NCI-H526 (cell line): ENCODE data around the gene TUBB3.
"Not testable (repeated sequence)": the region's sequence is repeated elsewhere in the genome, so short reads cannot be mapped to it uniquely, and the experiment has no call there.

Source experiments
- DNase-seq, 2 experiments: peaks; one replicate each; lab custom pipeline; 2025; lab: John Stamatoyannopoulos, UW

Gene TUBB3

DNA sequence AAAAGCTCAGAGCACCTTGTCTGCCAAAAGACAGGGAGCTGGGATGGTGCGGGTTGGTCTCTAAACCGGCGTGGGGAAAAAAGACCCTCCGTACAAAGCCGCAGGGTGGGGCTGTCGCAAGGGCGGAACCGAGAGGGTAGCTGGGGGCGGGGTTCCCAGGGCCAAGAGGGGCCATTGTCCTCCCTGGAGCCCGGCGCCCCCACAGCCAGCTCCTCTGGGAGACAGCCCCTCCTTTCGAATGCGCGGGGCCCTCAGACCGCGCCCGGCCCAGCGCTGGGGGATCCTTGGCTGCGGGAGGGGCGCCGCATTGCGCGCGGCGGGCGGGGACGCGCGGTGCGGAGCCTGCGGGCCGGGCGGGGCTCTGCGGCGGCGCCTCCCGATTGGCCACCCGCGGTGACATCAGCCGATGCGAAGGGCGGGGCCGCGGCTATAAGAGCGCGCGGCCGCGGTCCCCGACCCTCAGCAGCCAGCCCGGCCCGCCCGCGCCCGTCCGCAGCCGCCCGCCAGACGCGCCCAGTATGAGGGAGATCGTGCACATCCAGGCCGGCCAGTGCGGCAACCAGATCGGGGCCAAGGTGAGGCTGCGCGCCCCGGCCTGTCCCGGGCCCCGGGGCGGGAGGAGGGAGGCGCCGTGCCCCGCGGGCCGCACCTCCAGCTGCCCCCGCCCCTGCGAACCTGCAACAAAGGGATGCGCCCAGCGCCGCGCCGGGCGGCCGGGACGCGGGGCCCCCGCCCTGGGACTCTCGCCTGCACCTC is at the start of gene TUBB3:
Gene TUBB3, plus strand, starts transcription at position 459 of the 756 bp plus-strand sequence. Its CDS starts 60 bp downstream, at position 519.
- peak; percentile 19 to 87 for DNase-seq

DNA sequence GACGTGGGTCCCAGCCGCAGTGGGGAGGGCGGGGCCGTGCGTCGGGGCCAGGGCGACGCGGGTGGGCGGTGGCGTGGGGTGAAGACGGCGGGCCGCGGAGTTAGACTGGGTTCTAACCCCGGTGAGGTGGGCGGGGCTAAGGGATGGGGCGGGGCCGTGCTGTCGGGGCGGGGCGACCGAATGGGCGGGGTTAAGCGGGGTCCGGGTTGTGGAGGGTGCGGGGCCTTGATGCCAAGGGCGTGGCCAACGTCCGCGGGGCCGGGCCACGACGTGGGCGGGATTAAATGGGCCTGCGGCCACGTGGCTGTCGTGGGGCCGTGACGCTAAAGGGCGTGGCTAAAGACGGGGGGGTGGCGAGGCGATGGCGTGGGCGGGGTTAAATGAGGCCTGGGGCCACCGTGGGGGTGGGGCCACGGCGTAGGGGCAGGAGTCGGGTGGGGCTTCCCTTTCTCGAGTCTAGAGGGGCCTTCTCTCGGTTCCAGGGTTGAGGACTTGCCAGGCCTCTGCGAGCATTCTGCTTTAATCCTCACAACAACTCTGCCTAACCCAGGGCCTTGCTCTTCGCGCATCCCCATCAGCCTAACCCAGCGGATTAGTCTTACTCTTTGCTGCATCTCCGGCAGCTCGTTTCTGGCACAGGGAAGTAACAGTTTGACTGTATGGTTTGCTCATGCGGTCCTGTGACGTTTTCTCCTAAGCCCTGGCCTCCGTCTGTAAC is 49.0 kb upstream of the TUBB3 start:
- peak; percentile 54 to 92 for DNase-seq

DNA sequence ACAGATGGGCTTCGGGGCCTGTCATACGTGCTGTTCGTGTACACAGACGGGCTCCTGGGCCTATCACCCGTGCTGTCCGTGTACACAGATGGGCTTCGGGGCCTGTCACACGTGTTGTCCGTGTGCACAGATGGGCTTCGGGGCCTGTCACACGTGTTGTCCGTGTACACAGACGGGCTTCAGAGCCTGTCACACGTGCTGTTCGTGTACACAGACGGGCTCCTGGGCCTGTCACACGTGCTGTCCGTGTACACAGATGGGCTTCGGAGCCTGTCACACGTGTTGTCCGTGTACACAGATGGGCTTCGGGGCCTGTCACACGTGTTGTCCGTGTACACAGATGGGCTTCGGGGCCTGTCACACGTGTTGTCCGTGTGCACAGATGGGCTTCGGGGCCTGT is 44.0 kb upstream of the TUBB3 start:
- DNase-seq: not testable (repeated sequence)

DNA sequence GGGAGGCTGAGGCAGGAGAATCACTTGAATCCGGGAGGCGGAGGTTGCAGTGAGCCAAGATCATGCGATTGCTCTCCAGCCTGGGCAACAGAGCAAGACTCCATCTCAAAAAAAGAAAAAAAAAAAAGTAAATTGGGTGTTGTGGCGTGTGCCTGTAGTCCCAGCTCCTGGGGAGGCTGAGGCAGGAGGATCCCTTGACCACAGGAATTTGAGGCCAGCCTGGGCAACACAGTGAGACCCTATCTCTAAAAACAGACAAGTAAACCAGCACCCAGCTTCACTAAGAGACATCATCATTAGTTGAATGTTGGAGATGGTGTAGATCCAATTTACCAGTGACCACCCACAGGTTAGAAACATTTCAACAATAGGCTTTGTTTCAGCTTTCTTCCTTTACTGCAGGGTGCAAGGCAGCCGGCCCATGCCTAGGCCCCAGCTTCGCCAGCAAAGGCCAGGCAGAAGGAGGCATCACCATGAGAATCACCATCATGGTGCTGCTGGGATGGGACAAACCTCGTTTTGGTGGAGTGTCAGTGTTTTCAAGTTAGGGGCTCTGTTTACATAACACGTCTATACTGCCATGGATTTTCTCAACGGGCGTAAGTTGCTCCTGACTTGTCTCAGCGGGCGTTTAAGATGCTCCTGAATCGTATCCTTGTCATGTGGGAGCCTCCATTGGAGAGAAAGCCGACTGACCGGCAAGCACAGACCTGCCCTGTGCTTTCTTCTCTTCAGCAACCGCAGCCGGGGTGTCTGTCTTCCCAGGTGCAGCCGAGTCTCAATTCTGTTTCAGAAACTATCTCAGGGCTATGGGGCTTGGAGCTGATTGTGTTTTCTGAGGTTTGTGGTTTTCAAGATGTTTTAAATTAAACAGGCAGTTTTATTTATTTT is 42.4 kb upstream of the TUBB3 start:
- peak in 1 of 2 experiments; percentile 8 for DNase-seq

DNA sequence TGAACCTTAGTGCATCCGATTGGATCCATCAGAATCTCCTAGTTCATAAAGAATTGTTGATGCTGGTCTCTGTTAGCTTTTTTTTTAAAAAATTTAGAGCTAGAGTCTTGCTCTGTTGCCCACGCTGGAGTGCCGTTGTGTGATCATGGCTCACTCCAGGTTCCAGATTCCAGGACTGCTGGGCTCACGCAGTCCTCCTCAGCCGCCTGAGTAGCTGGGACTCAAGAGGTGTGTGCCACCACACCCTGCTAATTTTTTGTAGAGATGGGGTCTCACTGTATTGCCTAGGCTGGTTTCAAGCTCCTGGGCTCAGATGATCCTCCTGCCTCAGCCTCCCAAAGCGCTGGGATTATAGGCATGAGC is 41.8 kb upstream of the TUBB3 start:
- DNase-seq: no peak

DNA sequence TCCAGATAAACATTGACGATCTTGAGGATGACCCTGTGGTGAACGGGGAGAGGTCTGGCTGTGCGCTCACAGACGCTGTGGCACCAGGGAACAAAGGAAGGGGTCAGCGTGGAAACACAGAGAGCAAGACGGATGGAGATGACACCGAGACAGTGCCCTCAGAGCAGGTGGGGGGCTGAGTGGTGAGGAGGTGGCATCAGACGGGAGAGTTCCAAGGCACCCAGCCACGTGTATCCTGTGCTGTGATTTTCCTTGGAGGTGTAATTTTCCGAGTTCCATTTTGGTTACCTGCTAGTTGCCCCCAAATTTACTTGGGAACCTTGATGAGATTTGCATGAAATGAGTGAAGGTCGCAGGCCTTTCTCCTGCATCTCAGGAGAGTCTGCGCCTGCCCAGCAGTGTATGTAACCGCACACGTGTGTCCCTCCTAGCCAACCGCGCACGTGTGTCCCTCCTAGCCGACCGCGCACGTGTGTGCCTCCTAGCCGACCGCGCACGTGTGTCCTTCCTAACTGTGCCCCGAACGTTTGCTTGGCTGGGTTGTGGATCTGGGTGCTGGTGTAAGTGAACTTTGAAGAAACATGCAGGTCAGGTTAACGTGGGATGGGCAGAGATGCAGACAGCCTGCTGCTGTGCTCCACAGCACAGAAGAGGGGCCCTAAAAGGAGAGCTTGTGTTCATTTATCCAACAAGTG is 39.6 kb upstream of the TUBB3 start:
- no peak for DNase-seq

DNA sequence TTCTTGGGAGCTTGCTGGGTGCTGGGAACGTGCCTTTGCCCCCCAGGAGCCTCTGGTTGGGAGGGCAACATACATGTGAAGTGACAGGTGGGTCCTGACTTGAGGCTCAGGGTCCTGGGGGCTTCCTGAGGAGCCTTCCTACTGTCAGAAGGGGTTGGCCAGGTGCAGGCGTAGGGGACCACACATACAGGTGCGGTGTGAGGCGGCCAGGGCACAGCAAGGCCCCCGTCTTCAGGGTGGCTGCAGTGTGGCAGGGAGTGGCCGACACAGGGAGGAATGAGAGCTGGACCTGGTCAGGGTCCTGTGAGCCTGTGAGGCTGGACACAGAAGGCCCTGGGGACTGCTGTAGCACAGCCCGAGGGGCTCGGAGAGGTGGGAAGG is 39.1 kb upstream of the TUBB3 start:
- no peak for DNase-seq

DNA sequence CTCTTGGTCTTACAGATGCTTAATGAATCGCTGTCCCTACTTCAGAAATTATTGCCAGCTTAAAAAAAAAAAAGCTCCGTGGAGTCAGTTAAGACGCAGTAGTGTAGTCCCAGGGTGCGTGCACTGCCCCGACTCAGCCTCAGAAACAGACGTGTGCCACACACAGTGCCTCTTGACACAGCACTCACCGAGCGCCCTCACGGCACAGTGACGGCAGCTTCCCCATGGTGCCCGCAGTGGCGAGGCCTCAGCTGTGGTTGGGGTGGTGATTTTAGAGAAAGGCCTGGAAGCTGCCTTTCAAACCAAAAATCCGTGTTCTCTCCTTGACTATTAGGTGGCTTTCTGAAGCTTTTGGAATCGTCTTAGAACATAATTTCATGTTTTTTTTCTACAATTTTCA is 35.9 kb upstream of the TUBB3 start:
- DNase-seq: no peak

DNA sequence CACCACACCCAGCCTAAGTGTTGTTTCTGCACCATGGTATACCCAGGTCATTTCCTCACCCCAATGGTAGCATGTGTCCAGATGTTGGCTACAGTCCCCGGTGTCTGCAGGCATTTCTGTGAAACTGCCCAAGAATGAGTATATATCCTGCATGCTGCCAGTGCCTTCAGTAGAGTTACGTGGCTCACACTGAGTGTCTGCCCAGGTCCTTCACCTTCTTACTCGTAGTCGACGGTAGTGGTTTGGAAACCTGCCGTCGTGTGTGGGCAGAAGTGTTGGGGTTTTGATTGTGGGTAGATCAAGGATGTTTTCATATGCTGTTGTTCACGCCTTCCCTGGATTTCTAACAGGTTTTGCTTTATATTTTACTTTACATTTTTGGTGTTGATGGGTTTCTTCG is 32.9 kb upstream of the TUBB3 start:
- DNase-seq: no peak

DNA sequence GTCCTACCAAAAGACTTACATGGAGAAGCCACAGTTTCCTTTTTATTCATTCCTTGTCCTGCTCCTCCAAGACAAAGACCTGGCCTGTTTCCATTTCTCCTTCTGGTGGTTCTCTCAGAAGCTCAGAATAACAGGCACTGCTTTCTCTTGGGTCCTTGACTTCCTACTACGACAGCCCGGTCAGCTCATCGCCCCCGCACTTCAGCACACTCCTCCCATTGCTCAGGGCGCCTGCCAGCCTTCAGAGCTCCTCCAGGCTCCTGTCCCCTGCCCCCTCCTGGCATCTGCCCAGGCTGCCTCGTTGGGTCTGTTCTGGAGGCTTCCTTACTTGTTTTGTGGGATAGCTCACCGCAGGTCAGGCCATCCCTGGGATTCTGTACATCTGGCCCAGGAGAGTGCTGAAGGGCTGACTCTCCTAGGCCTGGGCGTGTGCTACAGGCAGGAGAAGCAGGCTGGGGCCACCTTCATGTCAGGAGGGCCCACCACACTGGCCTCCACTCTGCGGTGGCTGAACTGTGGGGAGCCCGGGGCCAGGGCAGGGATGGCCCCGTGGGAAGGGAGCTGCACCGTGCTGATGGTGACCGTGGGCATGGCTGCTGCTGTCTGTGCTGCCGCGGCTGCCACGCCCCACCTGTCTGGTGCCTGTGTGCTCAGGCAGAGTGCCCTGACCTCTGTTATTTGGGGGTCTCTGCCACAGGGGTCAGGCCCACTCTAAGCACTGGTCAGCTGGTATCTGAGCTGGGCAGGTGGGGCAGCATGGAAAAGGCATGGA is 32.1 kb upstream of the TUBB3 start:
- no peak for DNase-seq

DNA sequence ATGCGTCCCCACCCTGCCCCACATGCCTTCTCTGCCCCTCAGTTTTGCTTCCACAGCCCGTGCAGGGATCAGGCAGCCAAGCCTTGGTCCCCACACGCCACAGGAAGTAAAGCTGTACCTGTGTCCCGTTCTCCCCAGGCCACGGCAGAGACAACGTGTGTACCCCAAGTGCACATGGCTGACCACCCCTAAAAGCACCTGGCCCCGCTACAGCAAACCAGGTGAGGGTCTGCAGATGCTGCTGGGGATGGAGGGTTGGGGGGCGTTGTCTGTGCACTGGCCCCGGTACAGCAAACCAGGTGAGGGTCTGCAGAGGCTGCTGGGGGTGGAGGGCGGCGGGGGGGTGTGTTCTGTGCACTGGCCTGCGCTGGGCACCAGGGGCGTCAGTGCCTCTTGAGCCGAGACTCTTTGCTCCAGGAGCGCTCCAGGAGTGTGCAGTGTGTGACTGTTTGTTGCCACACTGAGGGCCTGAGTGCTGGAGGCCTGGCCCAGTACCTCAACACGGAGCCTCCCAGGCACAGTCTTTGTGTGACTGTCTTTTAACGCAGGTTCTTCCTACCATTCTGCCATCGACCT is 31.0 kb upstream of the TUBB3 start:
- no peak for DNase-seq

DNA sequence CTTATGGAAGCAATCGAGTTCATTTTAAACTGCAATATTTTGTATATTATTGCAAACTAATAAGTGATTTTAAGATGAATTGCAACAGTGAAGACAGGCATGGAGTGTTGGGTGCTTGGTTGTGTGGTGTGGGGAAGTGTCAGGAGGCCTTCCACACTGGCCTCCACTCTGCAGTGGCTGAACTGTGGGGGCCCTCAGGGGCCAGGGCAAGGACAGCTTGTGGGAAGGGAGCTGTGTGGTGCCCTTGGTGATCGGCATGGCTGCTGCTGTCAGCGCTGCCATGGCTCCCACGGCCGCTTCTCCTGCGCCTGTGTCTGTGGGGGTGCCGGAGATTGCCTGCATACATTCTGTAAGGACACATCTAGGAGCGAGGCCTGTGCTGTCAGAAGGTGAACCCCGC is 30.5 kb upstream of the TUBB3 start:
- no peak for DNase-seq

DNA sequence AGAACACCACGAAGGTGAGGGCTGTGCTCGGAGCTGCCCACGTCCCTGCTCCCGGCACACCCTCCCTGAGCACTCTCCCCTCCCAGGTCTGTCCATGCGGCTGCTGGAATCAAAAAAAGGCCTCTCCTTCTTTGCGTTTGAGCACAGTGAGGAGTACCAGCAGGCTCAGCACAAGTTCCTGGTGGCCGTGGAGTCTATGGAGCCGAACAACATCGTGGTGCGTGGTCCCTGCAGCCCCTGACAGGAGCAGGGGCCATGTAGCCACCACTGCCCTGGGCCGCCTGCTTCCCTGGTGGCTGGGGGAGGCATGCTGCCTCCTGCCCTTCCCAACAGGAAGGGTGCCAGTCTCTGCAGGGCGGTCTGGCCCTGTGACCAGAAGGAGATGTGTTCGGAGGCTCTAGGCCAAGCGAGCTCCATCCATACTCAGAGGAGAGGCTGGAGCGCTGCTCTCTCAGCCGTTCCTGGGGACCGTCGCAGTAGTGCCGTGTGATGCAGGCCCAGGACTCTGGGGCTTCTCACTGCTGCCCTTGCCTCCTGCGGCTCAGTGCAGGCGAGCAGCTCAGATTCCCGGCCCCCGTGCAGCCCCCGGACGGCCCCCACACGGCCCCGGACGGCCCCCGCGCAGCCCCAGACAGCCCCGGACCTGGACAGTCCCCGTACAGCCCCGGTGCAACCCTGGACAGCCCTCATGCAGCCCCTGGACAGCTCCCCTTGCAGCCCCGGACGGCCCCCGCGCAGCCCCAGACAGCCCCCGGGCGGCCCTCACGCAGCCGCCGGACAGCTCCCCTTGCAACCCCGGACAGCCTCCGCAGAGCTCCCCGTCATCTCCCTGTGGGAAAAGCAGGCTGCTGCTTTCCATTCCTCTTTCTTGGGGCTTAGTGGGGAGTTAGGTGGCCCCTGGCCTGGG is 29.2 kb upstream of the TUBB3 start:
- DNase-seq: no peak

DNA sequence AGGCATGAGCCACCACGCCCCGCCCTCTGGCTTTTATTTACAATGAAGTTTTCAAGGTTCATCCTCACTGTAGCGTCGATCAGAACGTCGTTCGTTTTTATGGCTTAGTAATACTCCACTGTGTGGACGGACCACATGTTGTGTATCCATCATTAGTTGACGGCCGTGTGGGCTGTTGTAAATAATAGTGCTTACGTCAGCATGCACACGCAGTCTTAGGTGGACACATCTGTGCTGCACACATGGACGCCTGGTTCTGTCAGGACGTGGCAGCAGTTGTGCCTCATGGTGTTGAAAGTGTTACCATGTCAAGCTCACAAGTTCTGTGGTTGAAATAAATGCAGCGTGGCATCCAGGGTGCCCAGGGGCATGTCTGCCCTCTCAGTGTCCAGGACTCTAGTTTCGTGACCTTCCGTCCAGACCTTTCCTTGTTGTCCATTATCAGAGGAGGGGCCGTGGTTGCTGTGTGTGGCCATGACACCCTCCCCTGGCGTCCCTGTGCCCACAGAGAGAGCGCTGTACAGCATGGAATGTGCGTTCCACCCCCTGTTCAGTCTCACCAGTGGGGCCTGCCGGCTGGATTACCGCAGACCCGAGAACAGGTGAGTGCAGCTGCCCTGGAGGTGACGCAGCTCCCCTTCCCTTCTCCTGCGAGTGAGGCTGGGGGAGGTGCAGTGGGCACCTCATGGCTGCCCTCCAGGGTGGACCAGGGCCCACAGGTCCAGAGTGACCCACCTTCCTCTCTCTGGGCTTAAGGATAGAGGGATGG is 27.5 kb upstream of the TUBB3 start:
- no peak for DNase-seq

DNA sequence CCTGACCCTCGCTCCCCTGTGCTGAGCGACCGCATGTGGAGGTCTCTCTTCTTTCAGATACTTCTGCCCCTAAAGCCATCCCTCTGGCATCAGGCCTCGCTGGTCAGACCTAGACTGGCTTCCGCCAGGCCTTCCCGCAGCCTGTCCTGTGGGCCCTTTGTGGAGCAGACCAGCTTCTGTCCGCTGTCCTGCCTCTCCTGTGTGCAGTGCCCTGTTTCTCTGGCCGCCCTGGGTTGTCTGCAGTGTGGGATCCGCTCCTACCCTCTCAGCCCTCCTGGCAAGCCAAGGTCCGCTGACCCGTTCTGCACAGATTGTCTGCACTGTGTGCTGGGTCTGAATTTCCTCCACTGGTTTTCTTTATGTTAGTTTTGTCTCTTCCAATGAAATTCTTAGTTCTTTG is 25.9 kb upstream of the TUBB3 start:
- DNase-seq: no peak

DNA sequence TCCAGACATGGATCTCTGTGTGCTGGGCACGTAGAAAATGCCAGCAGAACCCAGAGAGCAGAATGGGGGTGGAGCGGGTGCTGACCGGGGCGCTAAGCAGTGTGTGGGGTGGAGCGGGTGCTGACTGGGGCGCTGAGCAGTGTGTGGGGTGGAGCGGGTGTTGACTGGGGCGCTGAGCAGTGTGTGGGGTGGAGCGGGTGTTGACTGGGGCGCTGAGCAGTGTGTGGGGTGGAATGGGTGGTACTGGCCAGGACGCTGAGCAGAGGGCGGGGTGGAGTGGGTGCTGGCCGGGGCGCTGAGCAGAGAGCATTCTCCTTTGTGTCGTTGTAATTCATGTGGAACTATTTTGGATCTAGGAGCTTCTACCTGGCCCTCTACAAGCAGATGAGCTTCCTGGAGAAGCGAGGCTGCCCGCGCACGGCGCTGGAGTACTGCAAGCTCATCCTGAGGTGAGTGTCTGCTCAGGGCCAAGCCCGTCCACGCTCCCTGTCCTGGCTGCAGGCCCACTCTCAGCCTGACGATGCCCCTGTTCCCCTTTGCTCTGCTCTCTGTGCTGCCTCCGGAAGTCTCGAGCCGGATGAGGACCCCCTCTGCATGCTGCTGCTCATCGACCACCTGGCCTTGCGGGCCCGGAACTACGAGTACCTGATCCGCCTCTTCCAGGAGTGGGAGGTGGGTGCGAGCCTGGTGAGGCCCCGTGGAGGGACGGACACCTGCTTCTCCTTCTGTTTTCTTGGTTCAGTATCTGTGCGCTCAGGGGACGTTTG is 24.8 kb upstream of the TUBB3 start:
- DNase-seq: no peak

DNA sequence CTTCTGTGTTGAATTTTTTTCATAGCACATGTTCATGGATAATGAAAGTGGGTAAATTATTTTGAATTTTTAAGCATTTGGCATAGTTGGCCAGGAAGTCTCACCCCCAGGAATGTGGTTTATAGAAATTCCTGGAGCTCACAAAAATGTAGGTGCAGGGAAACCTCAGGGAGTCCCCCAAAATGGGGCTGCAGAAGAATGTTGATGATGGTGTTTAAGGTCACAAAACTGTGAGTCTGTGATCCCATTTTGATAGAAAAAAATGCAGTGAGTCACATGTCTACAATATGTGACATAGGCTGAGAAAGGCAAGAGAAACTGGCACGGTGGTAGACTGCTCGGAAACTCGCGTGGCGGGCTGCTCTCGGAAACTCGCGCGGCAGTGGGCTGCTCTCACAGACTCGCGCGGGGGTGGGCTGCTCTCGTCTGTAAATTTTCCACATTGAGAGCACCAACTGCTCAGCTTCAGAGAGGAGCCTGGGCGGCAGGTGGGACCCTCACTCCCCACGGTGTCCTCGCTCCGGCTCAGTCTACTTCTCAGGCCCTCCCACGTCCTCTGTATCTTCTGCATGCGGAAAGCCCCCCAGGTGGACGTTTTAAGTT is 23.2 kb upstream of the TUBB3 start:
- DNase-seq: no peak

DNA sequence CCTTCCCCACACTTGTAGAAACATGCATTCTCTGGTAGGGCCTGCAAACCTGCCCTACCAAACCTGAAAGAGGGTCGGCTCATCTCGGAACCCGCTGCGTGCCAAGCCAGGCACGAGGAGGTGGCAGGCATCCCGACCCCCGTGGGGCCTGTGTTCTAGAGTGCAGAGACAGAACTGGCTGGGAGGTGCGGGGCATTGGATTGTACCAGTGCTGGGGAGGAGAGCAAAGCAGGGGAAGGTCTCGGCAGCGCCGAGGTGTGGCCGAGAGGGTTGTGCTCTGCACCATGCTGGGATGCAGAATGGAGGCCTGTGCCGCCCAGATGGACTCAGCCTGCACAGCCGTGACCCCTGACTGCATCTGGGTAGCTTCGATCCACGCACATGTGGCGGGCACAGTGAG is 22.3 kb upstream of the TUBB3 start:
- no peak for DNase-seq
